CD14-positive monocyte (primary cell): ENCODE results near the gene DIRAS1. TPM values are rescaled to one million over a fixed set of nuclear protein-coding genes. Genes with fewer than 3 reads are reported as not detected.

Experiments
- DNase-seq, 3 donors: peaks; one replicate each; pipeline ENCODE4 v3.0.0-alpha.2; 2011 to 2022
- H2AFZ ChIP-seq: 2 replicates; pipeline ENCODE4 v1.6.0; 2012; ENCODE audit warnings: mild to moderate bottlenecking, low read depth, low read length, inconsistent platforms; ENCODE audit not compliant: insufficient read depth, poor library complexity, severe bottlenecking
- H3K27ac ChIP-seq, 2 donors: 1 replicate in 1 of 2; 2 replicates in 1 of 2; pipeline ENCODE4 v1.5.1; 2012 to 2013; ENCODE audit warnings: low read length in 2 of 2, control low read depth in 1 of 2, inconsistent platforms in 1 of 2, low read depth in 1 of 2, mild to moderate bottlenecking in 1 of 2
- H3K27me3 ChIP-seq, 2 donors: one replicate each; pipeline versions ENCODE4 v1.6.0 to v1.6.1; 2011 to 2013; ENCODE audit warnings: low read length in 2 of 2; ENCODE audit not compliant: control insufficient read depth in 2 of 2, insufficient read depth in 2 of 2
- H3K36me3 ChIP-seq, 2 donors: replicated peaks in 1 of 2; 1 replicate in 1 of 2; 2 replicates in 1 of 2; pipeline versions ENCODE4 v1.5.1 to v1.6.1; 2012 to 2013; ENCODE audit warnings: low read length in 2 of 2, control low read depth in 1 of 2, inconsistent platforms in 1 of 2, mild to moderate bottlenecking in 1 of 2; ENCODE audit not compliant: insufficient read depth in 2 of 2, control insufficient read depth in 1 of 2
- H3K4me1 ChIP-seq, 2 donors: 1 replicate in 1 of 2; 2 replicates in 1 of 2; pipeline versions ENCODE4 v1.5.1 to v1.6.1; 2012 to 2013; ENCODE audit warnings: low read length in 2 of 2, control low read depth in 1 of 2, inconsistent platforms in 1 of 2, mild to moderate bottlenecking in 1 of 2, moderate library complexity in 1 of 2; ENCODE audit not compliant: insufficient read depth in 2 of 2, control insufficient read depth in 1 of 2
- H3K4me2 ChIP-seq: replicated peaks from 2 replicates; pipeline ENCODE3; 2012; ENCODE audit warnings: low read length, moderate library complexity, mild to moderate bottlenecking; ENCODE audit not compliant: poor library complexity, severe bottlenecking; ENCODE audit errors: extremely low read depth
- H3K4me3 ChIP-seq, 3 experiments: fragments of 200-600 bp in 1 of 3; sonication (generic) in 1 of 3; replicated peaks in 1 of 3; 1 replicate in 2 of 3; 2 replicates in 1 of 3; pipeline ENCODE4 v1.5.1; 2011 to 2013; ENCODE audit warnings: low read length in 3 of 3, mild to moderate bottlenecking in 3 of 3, control low read depth in 2 of 3, low read depth in 2 of 3, inconsistent platforms in 1 of 3, moderate library complexity in 1 of 3
- H3K79me2 ChIP-seq: 2 replicates; pipeline ENCODE4 v1.6.0; 2012; ENCODE audit warnings: mild to moderate bottlenecking, control low read depth, inconsistent platforms, low read length, moderate library complexity; ENCODE audit not compliant: insufficient read depth
- H3K9ac ChIP-seq: 2 replicates; pipeline ENCODE4 v1.6.0; 2017; ENCODE audit warnings: low read length, mild to moderate bottlenecking; ENCODE audit not compliant: insufficient read depth, poor library complexity, severe bottlenecking
- H3K9me3 ChIP-seq, 2 donors: replicated peaks in 1 of 2; 1 replicate in 1 of 2; 2 replicates in 1 of 2; pipeline versions ENCODE4 v1.5.1 to v1.6.1; 2012 to 2013; ENCODE audit warnings: low read length in 2 of 2, control low read depth in 1 of 2; ENCODE audit not compliant: control insufficient read depth in 1 of 2, insufficient read depth in 1 of 2
- H4K20me1 ChIP-seq: 2 replicates; pipeline ENCODE4 v1.6.0; 2012; ENCODE audit warnings: mild to moderate bottlenecking, low read length, control low read depth, moderate library complexity; ENCODE audit not compliant: insufficient read depth
- H3K27ac Mint-ChIP-seq, 7 donors: one replicate each; pipeline ENCODE4 v1.8.0; 2020; ENCODE audit warnings: mild to moderate bottlenecking in 7 of 7, mixed read lengths in 7 of 7, moderate library complexity in 6 of 7, inconsistent platforms in 2 of 7
- H3K27me3 Mint-ChIP-seq, 3 donors: one replicate each; pipeline ENCODE4 v1.8.0; 2021 to 2022; ENCODE audit warnings: low read depth in 3 of 3, mild to moderate bottlenecking in 3 of 3, mixed read lengths in 3 of 3, moderate library complexity in 3 of 3, inconsistent platforms in 1 of 3
- H3K36me3 Mint-ChIP-seq, 2 donors: one replicate each; pipeline ENCODE4 v1.8.0; 2020; ENCODE audit warnings: mixed read lengths in 2 of 2, inconsistent platforms in 1 of 2, mild to moderate bottlenecking in 1 of 2
- H3K4me1 Mint-ChIP-seq: one replicate; pipeline ENCODE4 v1.8.0; 2020; ENCODE audit warnings: mild to moderate bottlenecking, mixed read lengths
- H3K4me3 Mint-ChIP-seq, 2 donors: one replicate each; pipeline ENCODE4 v1.8.0; 2020; ENCODE audit warnings: mild to moderate bottlenecking in 2 of 2, mixed read lengths in 2 of 2, moderate library complexity in 1 of 2
- H3K9me3 Mint-ChIP-seq, 7 donors: one replicate each; pipeline ENCODE4 v1.8.0; 2020 to 2022; ENCODE audit warnings: mixed read lengths in 7 of 7, mild to moderate bottlenecking in 6 of 7, moderate library complexity in 6 of 7, inconsistent platforms in 2 of 7
- WGBS: methylation state at CpG from one replicate; pipeline ENCODE4 v1.1.5; 2013; ENCODE audit warnings: missing lambda C conversion rate; ENCODE audit not compliant: insufficient coverage; 5-methylcytosine and 5-hydroxymethylcytosine counted together
- intact Hi-C, 2 donors: fragments of 100-400 bp; cut with micrococcal nuclease; formaldehyde crosslinking; loops; one replicate each; pipeline versions ENCODE4 v1.15.0 to v1.15.1; 2023
- polyA plus RNA-seq, 3 donors: library from polyadenylated mRNA; depleted of rRNA in 1 of 3; unstranded in 2 of 3; stranded (reverse) in 1 of 3; fragments of 300-500 nt in 2 of 3; fragments of >200 nt in 1 of 3; fragmentation: Illumina TruSeq in 2 of 3; gene quantifications; 1 replicate in 2 of 3; 2 replicates in 1 of 3; pipeline ENCODE4 v1.2.3, GENCODE V29; 2012 to 2021
- TF ChIP-seq, protein P1 (sequence below): fragments of 200-600 bp; IDR thresholded peaks from one replicate; pipeline ENCODE4 v1.8.0; 2022; ENCODE audit warnings: antibody characterized with exemption, mild to moderate bottlenecking

DIRAS1 gene
- polyA plus RNA-seq, 3 donors, result 0.04 TPM; not detected in 2

DNA sequence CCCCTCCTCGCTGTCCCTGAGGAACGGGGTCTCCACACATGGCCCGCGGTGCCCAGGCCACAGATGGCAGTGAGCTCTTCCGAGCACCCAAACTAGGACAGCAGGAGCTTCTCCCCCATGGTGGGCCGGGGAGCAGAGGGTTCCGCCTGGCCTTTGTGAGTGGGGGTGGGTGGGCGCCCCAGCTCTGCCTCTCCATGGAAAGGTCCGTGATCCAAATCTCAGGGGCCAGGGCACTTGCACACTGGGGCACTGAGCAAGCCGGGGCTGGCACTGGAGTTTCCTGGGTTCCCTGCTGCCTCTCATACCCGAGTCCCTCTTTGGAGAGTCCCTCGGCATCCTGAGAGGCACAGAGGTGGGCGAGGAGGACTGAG lies 2.2 kb upstream of the DIRAS1 start:
- H3K4me1 Mint-ChIP-seq, result peaks cover 7% of the 10 kb centered on the region
- 88% methylated on average over 10 of the region's 13 CpGs for WGBS
- no peak overlapping the region for H3K9ac ChIP-seq
- H3K4me3 ChIP-seq, result no peak overlapping the region
- DNase-seq, result no peak
- no peak overlapping the region for H2AFZ ChIP-seq
- peaks cover 9 to 10% of the 10 kb centered on the region in 2 donors for H3K4me1 ChIP-seq
- peaks cover 0 to 7% of the 10 kb centered on the region in 2 donors for H3K9me3 ChIP-seq
- TF ChIP-seq, protein P1, sequence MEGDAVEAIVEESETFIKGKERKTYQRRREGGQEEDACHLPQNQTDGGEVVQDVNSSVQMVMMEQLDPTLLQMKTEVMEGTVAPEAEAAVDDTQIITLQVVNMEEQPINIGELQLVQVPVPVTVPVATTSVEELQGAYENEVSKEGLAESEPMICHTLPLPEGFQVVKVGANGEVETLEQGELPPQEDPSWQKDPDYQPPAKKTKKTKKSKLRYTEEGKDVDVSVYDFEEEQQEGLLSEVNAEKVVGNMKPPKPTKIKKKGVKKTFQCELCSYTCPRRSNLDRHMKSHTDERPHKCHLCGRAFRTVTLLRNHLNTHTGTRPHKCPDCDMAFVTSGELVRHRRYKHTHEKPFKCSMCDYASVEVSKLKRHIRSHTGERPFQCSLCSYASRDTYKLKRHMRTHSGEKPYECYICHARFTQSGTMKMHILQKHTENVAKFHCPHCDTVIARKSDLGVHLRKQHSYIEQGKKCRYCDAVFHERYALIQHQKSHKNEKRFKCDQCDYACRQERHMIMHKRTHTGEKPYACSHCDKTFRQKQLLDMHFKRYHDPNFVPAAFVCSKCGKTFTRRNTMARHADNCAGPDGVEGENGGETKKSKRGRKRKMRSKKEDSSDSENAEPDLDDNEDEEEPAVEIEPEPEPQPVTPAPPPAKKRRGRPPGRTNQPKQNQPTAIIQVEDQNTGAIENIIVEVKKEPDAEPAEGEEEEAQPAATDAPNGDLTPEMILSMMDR, result no peak
- no peak overlapping the region for H3K27ac ChIP-seq
- H3K79me2 ChIP-seq, result no peaks in the 10 kb centered on the region
- no peaks in the 10 kb centered on the region for H3K36me3 ChIP-seq
- peaks cover 12 to 47% of the 10 kb centered on the region in 2 donors for H3K27me3 ChIP-seq
- H3K36me3 Mint-ChIP-seq, result no peaks in the 10 kb centered on the region
- no peak overlapping the region for H3K27ac Mint-ChIP-seq
- H3K9me3 Mint-ChIP-seq, result peaks cover 0 to 10% (median 6%) of the 10 kb centered on the region in 7 donors
- H3K4me2 ChIP-seq, result no peak overlapping the region
- H3K4me3 Mint-ChIP-seq, result no peak overlapping the region
- H3K27me3 Mint-ChIP-seq, result peaks cover 41 to 79% (median 65%) of the 10 kb centered on the region in 3 donors
- H4K20me1 ChIP-seq, result no peaks in the 10 kb centered on the region
- intact Hi-C loops, result no loop called here

DNA sequence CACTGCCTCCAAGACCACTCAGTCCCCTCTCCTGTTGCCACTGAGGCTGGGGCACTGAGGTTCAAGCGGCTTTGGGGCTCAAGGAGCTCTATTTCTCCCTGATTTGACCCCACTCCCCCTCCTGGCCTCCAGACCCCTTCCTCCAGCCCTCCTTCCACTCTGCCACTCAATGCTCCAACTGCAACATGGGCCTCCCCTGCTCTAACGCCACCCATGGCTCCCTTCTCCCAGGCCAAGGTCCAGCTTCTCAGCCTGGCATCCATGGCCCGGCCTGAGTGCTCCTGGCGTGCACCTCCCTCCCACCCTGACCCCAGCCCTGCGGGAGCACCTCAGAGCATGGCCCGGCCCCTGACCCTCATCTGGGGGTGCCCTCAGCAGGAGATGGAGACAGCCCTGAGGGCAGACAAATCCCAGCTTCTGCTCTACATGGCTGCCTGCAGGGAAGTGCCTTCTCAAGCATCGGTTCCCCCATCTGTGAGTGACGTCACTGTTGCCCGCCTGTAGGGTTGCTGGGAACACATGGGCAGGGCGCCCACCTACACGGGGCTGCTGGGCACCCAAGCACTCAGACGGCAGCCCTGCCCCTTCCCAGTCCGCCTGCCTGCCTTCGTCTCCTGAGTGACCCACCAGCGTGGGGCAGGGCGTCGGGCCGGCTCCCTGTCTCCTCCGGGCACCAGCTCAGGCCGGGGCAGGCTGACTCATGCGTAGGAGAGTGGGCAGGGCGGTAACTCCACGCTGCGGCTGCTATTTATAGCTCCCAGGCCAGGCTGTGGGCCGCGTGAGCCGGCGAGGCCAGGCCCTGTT lies 1.6 kb upstream of the DIRAS1 start:
- TF ChIP-seq, protein P1, result no peak
- peaks cover 0 to 7% of the 10 kb centered on the region in 2 donors for H3K9me3 ChIP-seq
- intact Hi-C loops, result no loop called here
- no peaks in the 10 kb centered on the region for H4K20me1 ChIP-seq
- DNase-seq, result peak; percentile 29 to 44 (median 32)
- peaks cover 9 to 10% of the 10 kb centered on the region in 2 donors for H3K4me1 ChIP-seq
- H3K4me3 ChIP-seq, result no peak overlapping the region
- H3K27ac Mint-ChIP-seq, result peak overlapping the region in 1 of 7 donors; percentile 7
- H3K36me3 Mint-ChIP-seq, result no peaks in the 10 kb centered on the region
- peaks cover 12 to 47% of the 10 kb centered on the region in 2 donors for H3K27me3 ChIP-seq
- H3K27me3 Mint-ChIP-seq, result peaks cover 39 to 75% (median 60%) of the 10 kb centered on the region in 3 donors
- no peaks in the 10 kb centered on the region for H3K36me3 ChIP-seq
- no peak overlapping the region for H3K9ac ChIP-seq
- no peak overlapping the region for H3K4me2 ChIP-seq
- peaks cover 7% of the 10 kb centered on the region for H3K4me1 Mint-ChIP-seq
- H3K4me3 Mint-ChIP-seq, result peak overlapping the region in 1 of 2 donors; percentile 70
- no peak overlapping the region for H3K27ac ChIP-seq
- no peaks in the 10 kb centered on the region for H3K79me2 ChIP-seq
- peaks cover 0 to 10% (median 6%) of the 10 kb centered on the region in 7 donors for H3K9me3 Mint-ChIP-seq
- H2AFZ ChIP-seq, result no peak overlapping the region
- WGBS, result 72% methylated on average over 26 of the region's 28 CpGs
